Measurements from ENCODE around the gene TBRG4.

DNA sequence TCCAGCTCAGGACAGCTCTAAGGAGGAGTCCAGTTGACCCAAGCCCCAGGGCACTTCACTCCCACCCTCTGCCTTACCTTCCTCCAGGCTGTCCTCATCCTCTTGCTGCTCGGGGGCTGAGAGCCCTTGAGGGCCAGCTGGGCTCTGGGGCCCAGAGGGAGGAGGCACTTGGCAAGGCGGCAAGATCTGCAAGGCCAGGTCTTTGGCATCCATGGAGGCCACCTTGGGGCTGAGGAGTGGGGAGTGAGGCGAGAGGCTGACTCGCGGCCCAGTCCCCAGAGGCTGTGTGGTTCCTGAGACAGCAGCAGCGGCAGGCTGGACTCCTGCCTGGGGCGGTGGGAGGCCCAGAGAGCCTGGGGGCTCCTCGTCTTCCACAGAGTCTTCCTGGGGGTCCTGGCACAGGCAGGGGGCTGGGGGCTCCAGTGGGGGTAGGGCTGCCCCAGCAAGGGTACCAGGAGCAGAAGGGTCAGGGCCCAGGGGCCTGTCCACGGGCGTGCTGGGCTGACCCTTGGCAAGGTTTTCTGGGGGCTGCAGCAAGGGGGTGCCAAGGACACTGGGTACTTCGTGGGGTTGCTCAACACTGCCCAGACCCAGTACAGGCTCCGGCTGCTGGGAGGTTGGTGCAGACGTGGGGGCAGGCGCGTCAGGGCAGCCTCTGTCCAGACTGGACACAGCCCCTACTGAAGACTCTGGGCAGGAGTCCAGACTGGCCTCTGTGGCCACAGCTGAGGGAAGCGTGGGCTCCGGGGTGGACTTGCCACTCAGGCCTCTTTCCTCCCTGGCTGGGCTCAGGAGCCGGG lies 29.3 kb downstream of the TBRG4 start:
- TF ChIP-seq EZH2 (IDR thresholded peaks at IDR 0.05; ENCODE audit: borderline replicate concordance) (no peak), CTCF (IDR thresholded peaks at IDR 0.05; ENCODE audit: poor library complexity) (no peak)

All from hepatocyte (in vitro differentiated cells).